Large intestine (tissue), 3 donors: Measurements from ENCODE around the gene YTHDC2. TPM values are rescaled to one million over a fixed set of nuclear protein-coding genes. Genes with fewer than 3 reads are reported as not detected.

Experiments
- DNase-seq, 2 donors: peaks; one replicate each; pipeline versions ENCODE4 v3.0.0 to v3.0.0-alpha.2; 2013
- H3K27ac ChIP-seq: one replicate; pipeline ENCODE4 v1.5.1; 2013; ENCODE audit warnings: low read length
- H3K27me3 ChIP-seq: 2 replicates; pipeline ENCODE4 v1.6.1; 2013; ENCODE audit warnings: low read length; ENCODE audit not compliant: control insufficient read depth, insufficient read depth
- H3K36me3 ChIP-seq: 2 replicates; pipeline ENCODE4 v1.6.1; 2013; ENCODE audit warnings: low read length; ENCODE audit not compliant: control insufficient read depth, insufficient read depth
- H3K4me1 ChIP-seq: one replicate; pipeline ENCODE4 v1.6.1; 2013; ENCODE audit warnings: low read length; ENCODE audit not compliant: control insufficient read depth, insufficient read depth
- H3K4me3 ChIP-seq: one replicate; pipeline ENCODE4 v1.5.1; 2013; ENCODE audit warnings: low read length
- H3K9me3 ChIP-seq: one replicate; pipeline ENCODE4 v1.6.1; 2013; ENCODE audit warnings: mild to moderate bottlenecking, low read depth, low read length, moderate library complexity; ENCODE audit not compliant: control insufficient read depth
- WGBS: methylation state at CpG from one replicate; pipeline ENCODE4 v1.1.5; 2013; ENCODE audit warnings: low lambda C conversion rate; ENCODE audit not compliant: insufficient coverage; 5-methylcytosine and 5-hydroxymethylcytosine counted together
- polyA plus RNA-seq: library from polyadenylated mRNA; unstranded; fragments of 120-200 nt; gene quantifications from one replicate; pipeline ENCODE4 v1.2.1, GENCODE V29; 2013

YTHDC2 gene
- polyA plus RNA-seq, 1 donor: 30.9 TPM

- H3K4me3 ChIP-seq: no peak overlapping the region
- DNase-seq: no peak
- no peak overlapping the region for H3K27ac ChIP-seq
- no peaks in the 10 kb centered on the region for H3K36me3 ChIP-seq
- no peaks in the 10 kb centered on the region for H3K4me1 ChIP-seq
- no peaks in the 10 kb centered on the region for H3K27me3 ChIP-seq
- no CpG with 5 or more reads among the region's 33 CpGs for WGBS
- H3K9me3 ChIP-seq: peaks cover 6% of the 10 kb centered on the region
Observed at GRCh38 chr5:113617191-113617796, 103.8 kb downstream of the YTHDC2 start.

- Histone ChIP-seq H3K27ac (no peak overlapping the region), H3K36me3 (no peaks in the 10 kb centered on the region), H3K9me3 (no peaks in the 10 kb centered on the region), H3K4me3 (no peak overlapping the region), H3K27me3 (no peaks in the 10 kb centered on the region), H3K4me1 (no peaks in the 10 kb centered on the region)
- DNase-seq: no peak
Observed at GRCh38 chr5:113632996-113633395, 119.5 kb downstream of the YTHDC2 start.

- 100% methylated on average over 1 of the region's 3 CpGs for WGBS
- H3K9me3 ChIP-seq: no peaks in the 10 kb centered on the region
- H3K27me3 ChIP-seq: no peaks in the 10 kb centered on the region
- no peak for DNase-seq
- no peak overlapping the region for H3K27ac ChIP-seq
- no peaks in the 10 kb centered on the region for H3K36me3 ChIP-seq
- H3K4me3 ChIP-seq: no peak overlapping the region
- no peaks in the 10 kb centered on the region for H3K4me1 ChIP-seq
Observed at GRCh38 chr5:113634957-113635356, 121.5 kb downstream of the YTHDC2 start.

- no peaks in the 10 kb centered on the region for H3K36me3 ChIP-seq
- H3K4me1 ChIP-seq: no peaks in the 10 kb centered on the region
- H3K4me3 ChIP-seq: no peak overlapping the region
- H3K9me3 ChIP-seq: no peaks in the 10 kb centered on the region
- DNase-seq: no peak
- H3K27me3 ChIP-seq: no peaks in the 10 kb centered on the region
- no peak overlapping the region for H3K27ac ChIP-seq
Observed at GRCh38 chr5:113641715-113642114, 128.2 kb downstream of the YTHDC2 start.

Other genes with a start within 250 kb of the YTHDC2 start
- not detected for gene TSSK1B, start 78.7 kb upstream of the YTHDC2 start, polyA plus RNA-seq
- 5.2 TPM for gene MCC, start 25.2 kb upstream of the YTHDC2 start, polyA plus RNA-seq